HepG2 (cell line): Measurements from ENCODE around the gene CASZ1. TPM values are rescaled to one million over a fixed set of nuclear protein-coding genes. Genes with fewer than 3 reads are reported as not detected.

Experiments
- ADNP ChIP-seq: sonication (generic); formaldehyde crosslinking; IDR thresholded peaks from 2 replicates; pipeline ENCODE4 v1.4.0; 2020; ENCODE audit warnings: missing genetic modification reagents
- E2F1 ChIP-seq: sonication (generic); formaldehyde crosslinking; IDR thresholded peaks from 2 replicates; pipeline ENCODE4 v1.5.0; 2020; ENCODE audit warnings: missing genetic modification reagents
- ETV5 ChIP-seq: IDR thresholded peaks from 2 replicates; pipeline ENCODE4 v1.6.1; 2018; ENCODE audit warnings: missing biosample characterization, missing genetic modification reagents, inconsistent platforms, borderline replicate concordance
- HIVEP1 ChIP-seq: sonication (generic); formaldehyde crosslinking; IDR thresholded peaks from 2 replicates; pipeline ENCODE4 v1.4.0; 2020; ENCODE audit warnings: mild to moderate bottlenecking, missing genetic modification reagents
- HNF1B ChIP-seq: sonication (generic); formaldehyde crosslinking; IDR thresholded peaks from 2 replicates; pipeline ENCODE4 v1.5.1; 2020; ENCODE audit warnings: mild to moderate bottlenecking, moderate library complexity, missing genetic modification reagents
- LCORL ChIP-seq, 2 experiments: fragments of 450-650 bp in 1 of 2; sonication (generic) in 1 of 2; formaldehyde crosslinking in 1 of 2; IDR thresholded peaks; 2 replicates each; pipeline versions ENCODE4 v1.5.0 to v1.6.1; 2017 to 2020; ENCODE audit warnings: antibody characterized with exemption in 1 of 2, missing genetic modification reagents in 1 of 2
- MAF1 ChIP-seq: sonication (generic); formaldehyde crosslinking; IDR thresholded peaks from 2 replicates; pipeline ENCODE4 v1.5.0; 2020; ENCODE audit warnings: missing genetic modification reagents, borderline replicate concordance
- NCOA5 ChIP-seq: sonication (generic); formaldehyde crosslinking; IDR thresholded peaks from 2 replicates; pipeline ENCODE4 v1.4.0; 2020; ENCODE audit warnings: missing genetic modification reagents
- NR2F6 ChIP-seq, 2 experiments: IDR thresholded peaks; 2 replicates each; pipeline ENCODE4 v1.6.1; 2016; ENCODE audit warnings: antibody characterized with exemption in 1 of 2, mild to moderate bottlenecking in 1 of 2
- PAWR ChIP-seq: sonication (generic); formaldehyde crosslinking; IDR thresholded peaks from 2 replicates; pipeline ENCODE4 v1.4.0; 2020; ENCODE audit warnings: missing genetic modification reagents, mild to moderate bottlenecking, borderline replicate concordance
- PHB2 ChIP-seq: fragments of 450-650 bp; IDR thresholded peaks from 2 replicates; pipeline ENCODE4 v1.6.1; 2018; ENCODE audit not compliant: partially characterized antibody
- STAG1 ChIP-seq: sonication (generic); formaldehyde crosslinking; IDR thresholded peaks from 2 replicates; pipeline ENCODE4 v1.4.0; 2020; ENCODE audit warnings: missing genetic modification reagents
- STAT5B ChIP-seq: sonication (generic); formaldehyde crosslinking; IDR thresholded peaks from 2 replicates; pipeline ENCODE4 v1.4.0; 2020; ENCODE audit warnings: missing genetic modification reagents
- ZNF12 ChIP-seq: sonication (generic); formaldehyde crosslinking; IDR thresholded peaks from 2 replicates; pipeline ENCODE4 v1.5.0; 2020; ENCODE audit warnings: missing genetic modification reagents
- ZNF17 ChIP-seq: sonication (generic); formaldehyde crosslinking; IDR thresholded peaks from 2 replicates; pipeline ENCODE4 v1.5.0; 2020; ENCODE audit warnings: mild to moderate bottlenecking, missing genetic modification reagents
- ZNF256 ChIP-seq: sonication (generic); formaldehyde crosslinking; conservative IDR thresholded peaks from 2 replicates; pipeline ENCODE4 v1.4.0; 2020; ENCODE audit warnings: missing genetic modification reagents
- ZNF274 ChIP-seq: sonication (generic); formaldehyde crosslinking; IDR thresholded peaks from 2 replicates; pipeline ENCODE4 v1.5.1; 2020; ENCODE audit warnings: mild to moderate bottlenecking, missing genetic modification reagents
- ZNF331 ChIP-seq: sonication (generic); formaldehyde crosslinking; IDR thresholded peaks from 2 replicates; pipeline ENCODE4 v1.4.0; 2020; ENCODE audit warnings: missing genetic modification reagents
- ZNF33B ChIP-seq: sonication (generic); formaldehyde crosslinking; IDR thresholded peaks from 2 replicates; pipeline ENCODE4 v1.5.1; 2020; ENCODE audit warnings: mild to moderate bottlenecking, missing genetic modification reagents
- ZNF510 ChIP-seq: sonication (generic); formaldehyde crosslinking; IDR thresholded peaks from 2 replicates; pipeline ENCODE4 v1.4.0; 2020; ENCODE audit warnings: low read depth, mild to moderate bottlenecking, missing genetic modification reagents
- ZNF768 ChIP-seq: sonication (generic); formaldehyde crosslinking; IDR thresholded peaks from 2 replicates; pipeline ENCODE4 v1.4.0; 2020; ENCODE audit warnings: missing genetic modification reagents
- ZNF841 ChIP-seq: sonication (generic); formaldehyde crosslinking; IDR thresholded peaks from 2 replicates; pipeline ENCODE4 v1.8.1; 2023; ENCODE audit warnings: missing genetic modification reagents, borderline replicate concordance
- ZNF891 ChIP-seq: sonication (generic); formaldehyde crosslinking; IDR thresholded peaks from 2 replicates; pipeline ENCODE4 v1.5.0; 2020; ENCODE audit warnings: mild to moderate bottlenecking, missing genetic modification reagents
- ZSCAN30 ChIP-seq: sonication (generic); formaldehyde crosslinking; IDR thresholded peaks from 2 replicates; pipeline ENCODE4 v1.5.0; 2020; ENCODE audit warnings: mild to moderate bottlenecking, missing genetic modification reagents
- polyA plus RNA-seq, 8 experiments: library from polyadenylated mRNA; depleted of rRNA in 3 of 8; stranded (reverse) in 7 of 8; unstranded in 1 of 8; fragments of >200 nt; fragmentation: Illumina TruSeq in 4 of 8; extraction: Trizol in 4 of 8; gene quantifications; 2 replicates each; pipeline versions ENCODE4 v1.2.1 to v1.2.3, GENCODE V29; 2011 to 2016; ENCODE audit warnings: low read depth in 4 of 8, missing spikeins in 1 of 8, mixed read lengths in 1 of 8; ENCODE audit not compliant: insufficient read depth in 1 of 8
- total RNA-seq, 5 experiments: library from RNA; depleted of rRNA; stranded (reverse); fragments of >200 nt; fragmentation: Illumina TruSeq; extraction: Trizol; gene quantifications; 2 replicates each; pipeline ENCODE4 v1.2.3, GENCODE V29; 2016; ENCODE audit warnings: low read depth in 1 of 5
- TF ChIP-seq, protein P1 (sequence below): sonication (generic); formaldehyde crosslinking; IDR thresholded peaks from 2 replicates; pipeline ENCODE4 v1.9.0; 2021; ENCODE audit warnings: missing genetic modification reagents, borderline replicate concordance

CASZ1 gene
- total and polyA plus RNA-seq, 2 of the 13 experiments (the other 11 are each of a cell fraction or from before 2014, with no cell fraction given) = 1.9 to 3.7 TPM

- TF ChIP-seq STAT5B (no peak), PAWR (CRISPR knock-in tag) (no peak), PHB2 (no peak), ZNF256 (no peak), LCORL (IDR thresholded peaks at IDR 0.05) (no peak), LCORL (CRISPR knock-in tag; IDR thresholded peaks at IDR 0.05) (0 out of 2 replicates have a peak, but pooled peaks have one; percentile 18), ZNF841 (CRISPR knock-in tag) (no peak), ETV5 (CRISPR knock-in tag) (no peak), ZNF331 (CRISPR knock-in tag) (peak; percentile 49; the same call in 1 of the 2 replicates), ADNP (CRISPR knock-in tag) (no peak), ZNF33B (CRISPR knock-in tag) (no peak), STAG1 (CRISPR knock-in tag) (no peak), HIVEP1 (no peak), ZNF12 (CRISPR knock-in tag) (no peak), ZNF17 (CRISPR knock-in tag) (no peak), ZNF768 (CRISPR knock-in tag) (0 out of 2 replicates have a peak, but pooled peaks have one; percentile 21), HNF1B (0 out of 2 replicates have a peak, but pooled peaks have one; percentile 35), NCOA5 (no peak), ZNF510 (CRISPR knock-in tag) (no peak), ZNF274 (CRISPR knock-in tag) (no peak), MAF1 (CRISPR knock-in tag) (no peak), ZNF891 (CRISPR knock-in tag) (no peak), ZSCAN30 (no peak), NR2F6 (IDR thresholded peaks at IDR 0.05) (no peak), NR2F6 (CRISPR knock-in tag; IDR thresholded peaks at IDR 0.05) (no peak), E2F1 (CRISPR knock-in tag) (no peak)
- TF ChIP-seq, protein P1, sequence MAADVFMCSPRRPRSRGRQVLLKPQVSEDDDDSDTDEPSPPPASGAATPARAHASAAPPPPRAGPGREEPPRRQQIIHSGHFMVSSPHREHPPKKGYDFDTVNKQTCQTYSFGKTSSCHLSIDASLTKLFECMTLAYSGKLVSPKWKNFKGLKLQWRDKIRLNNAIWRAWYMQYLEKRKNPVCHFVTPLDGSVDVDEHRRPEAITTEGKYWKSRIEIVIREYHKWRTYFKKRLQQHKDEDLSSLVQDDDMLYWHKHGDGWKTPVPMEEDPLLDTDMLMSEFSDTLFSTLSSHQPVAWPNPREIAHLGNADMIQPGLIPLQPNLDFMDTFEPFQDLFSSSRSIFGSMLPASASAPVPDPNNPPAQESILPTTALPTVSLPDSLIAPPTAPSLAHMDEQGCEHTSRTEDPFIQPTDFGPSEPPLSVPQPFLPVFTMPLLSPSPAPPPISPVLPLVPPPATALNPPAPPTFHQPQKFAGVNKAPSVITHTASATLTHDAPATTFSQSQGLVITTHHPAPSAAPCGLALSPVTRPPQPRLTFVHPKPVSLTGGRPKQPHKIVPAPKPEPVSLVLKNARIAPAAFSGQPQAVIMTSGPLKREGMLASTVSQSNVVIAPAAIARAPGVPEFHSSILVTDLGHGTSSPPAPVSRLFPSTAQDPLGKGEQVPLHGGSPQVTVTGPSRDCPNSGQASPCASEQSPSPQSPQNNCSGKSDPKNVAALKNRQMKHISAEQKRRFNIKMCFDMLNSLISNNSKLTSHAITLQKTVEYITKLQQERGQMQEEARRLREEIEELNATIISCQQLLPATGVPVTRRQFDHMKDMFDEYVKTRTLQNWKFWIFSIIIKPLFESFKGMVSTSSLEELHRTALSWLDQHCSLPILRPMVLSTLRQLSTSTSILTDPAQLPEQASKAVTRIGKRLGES (CRISPR knock-in tag) = no peak
Measured at GRCh38 chr1:10796029-10796944, at the start of gene CASZ1 (continued).
